ENCODE data around the gene PPP1R1B.

DNA sequence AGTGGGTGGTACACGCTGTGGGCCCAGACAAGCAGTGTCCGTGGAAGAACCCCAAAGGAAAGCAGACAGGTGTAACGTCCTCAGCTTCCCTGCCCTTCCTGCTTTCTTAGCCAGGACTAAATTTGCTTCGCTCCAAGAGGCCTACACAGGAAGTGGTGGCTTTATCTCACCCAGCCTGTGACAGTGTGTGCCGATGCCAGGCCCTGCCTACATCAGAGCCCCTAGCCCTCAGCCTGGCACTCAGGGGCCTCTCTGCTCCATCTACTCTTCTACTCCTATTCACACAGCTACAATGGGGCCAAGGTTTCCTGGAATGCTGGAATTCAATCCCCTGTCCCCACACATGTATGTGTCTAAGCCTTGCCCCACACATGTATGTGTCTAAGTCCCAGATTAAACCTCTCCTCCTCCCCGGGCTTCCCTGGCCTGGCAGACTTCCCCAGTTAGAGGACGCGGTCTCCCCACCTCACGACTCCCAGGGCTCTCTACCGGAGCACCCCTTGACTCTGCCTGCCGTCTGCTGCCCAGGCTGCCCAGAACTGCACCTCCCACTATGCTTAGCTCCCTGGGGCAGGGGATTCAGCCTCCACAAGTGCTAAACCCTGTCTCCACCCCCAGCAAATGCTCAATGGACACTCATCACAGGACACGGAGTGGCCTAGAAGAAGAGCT, 52.9 kb downstream of the PPP1R1B start:
- TF ChIP-seq RAD21 (CRISPR knock-in tag; conservative IDR thresholded peaks at IDR 0.05 in 1 of 2, IDR thresholded peaks at IDR 0.05 in 1 of 2) (no peak), MYNN (IDR thresholded peaks at IDR 0.05) (no peak), MYNN (CRISPR knock-in tag; IDR thresholded peaks at IDR 0.05) (no peak), ZNF830 (CRISPR knock-in tag; IDR thresholded peaks at IDR 0.05) (no peak), ZNF311 (CRISPR knock-in tag; IDR thresholded peaks at IDR 0.05) (no peak), ATF7 (IDR thresholded peaks at IDR 0.05) (no peak), SAFB (IDR thresholded peaks at IDR 0.05; ENCODE audit: borderline replicate concordance, low read depth, low read length) (no peak), POLR2A (conservative IDR thresholded peaks at IDR 0.05) (no peak), GTF2A2 (tag; IDR thresholded peaks at IDR 0.05) (no peak), TBL1XR1 (IDR thresholded peaks at IDR 0.05; ENCODE audit: low read length in 2 of 2) (no peak)
- TF ChIP-seq, protein P1, sequence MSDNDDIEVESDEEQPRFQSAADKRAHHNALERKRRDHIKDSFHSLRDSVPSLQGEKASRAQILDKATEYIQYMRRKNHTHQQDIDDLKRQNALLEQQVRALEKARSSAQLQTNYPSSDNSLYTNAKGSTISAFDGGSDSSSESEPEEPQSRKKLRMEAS (CRISPR knock-in tag; IDR thresholded peaks at IDR 0.05), result no peak
- TF ChIP-seq, protein P2, sequence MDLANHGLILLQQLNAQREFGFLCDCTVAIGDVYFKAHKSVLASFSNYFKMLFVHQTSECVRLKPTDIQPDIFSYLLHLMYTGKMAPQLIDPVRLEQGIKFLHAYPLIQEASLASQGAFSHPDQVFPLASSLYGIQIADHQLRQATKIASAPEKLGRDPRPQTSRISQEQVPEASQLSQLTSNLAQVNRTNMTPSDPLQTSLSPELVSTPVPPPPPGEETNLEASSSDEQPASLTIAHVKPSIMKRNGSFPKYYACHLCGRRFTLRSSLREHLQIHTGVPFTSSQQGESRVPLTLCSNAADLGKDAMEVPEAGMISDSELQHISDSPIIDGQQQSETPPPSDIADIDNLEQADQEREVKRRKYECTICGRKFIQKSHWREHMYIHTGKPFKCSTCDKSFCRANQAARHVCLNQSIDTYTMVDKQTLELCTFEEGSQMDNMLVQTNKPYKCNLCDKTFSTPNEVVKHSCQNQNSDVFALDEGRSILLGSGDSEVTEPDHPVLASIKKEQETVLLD (IDR thresholded peaks at IDR 0.05), result no peak
- TF ChIP-seq, protein P3, sequence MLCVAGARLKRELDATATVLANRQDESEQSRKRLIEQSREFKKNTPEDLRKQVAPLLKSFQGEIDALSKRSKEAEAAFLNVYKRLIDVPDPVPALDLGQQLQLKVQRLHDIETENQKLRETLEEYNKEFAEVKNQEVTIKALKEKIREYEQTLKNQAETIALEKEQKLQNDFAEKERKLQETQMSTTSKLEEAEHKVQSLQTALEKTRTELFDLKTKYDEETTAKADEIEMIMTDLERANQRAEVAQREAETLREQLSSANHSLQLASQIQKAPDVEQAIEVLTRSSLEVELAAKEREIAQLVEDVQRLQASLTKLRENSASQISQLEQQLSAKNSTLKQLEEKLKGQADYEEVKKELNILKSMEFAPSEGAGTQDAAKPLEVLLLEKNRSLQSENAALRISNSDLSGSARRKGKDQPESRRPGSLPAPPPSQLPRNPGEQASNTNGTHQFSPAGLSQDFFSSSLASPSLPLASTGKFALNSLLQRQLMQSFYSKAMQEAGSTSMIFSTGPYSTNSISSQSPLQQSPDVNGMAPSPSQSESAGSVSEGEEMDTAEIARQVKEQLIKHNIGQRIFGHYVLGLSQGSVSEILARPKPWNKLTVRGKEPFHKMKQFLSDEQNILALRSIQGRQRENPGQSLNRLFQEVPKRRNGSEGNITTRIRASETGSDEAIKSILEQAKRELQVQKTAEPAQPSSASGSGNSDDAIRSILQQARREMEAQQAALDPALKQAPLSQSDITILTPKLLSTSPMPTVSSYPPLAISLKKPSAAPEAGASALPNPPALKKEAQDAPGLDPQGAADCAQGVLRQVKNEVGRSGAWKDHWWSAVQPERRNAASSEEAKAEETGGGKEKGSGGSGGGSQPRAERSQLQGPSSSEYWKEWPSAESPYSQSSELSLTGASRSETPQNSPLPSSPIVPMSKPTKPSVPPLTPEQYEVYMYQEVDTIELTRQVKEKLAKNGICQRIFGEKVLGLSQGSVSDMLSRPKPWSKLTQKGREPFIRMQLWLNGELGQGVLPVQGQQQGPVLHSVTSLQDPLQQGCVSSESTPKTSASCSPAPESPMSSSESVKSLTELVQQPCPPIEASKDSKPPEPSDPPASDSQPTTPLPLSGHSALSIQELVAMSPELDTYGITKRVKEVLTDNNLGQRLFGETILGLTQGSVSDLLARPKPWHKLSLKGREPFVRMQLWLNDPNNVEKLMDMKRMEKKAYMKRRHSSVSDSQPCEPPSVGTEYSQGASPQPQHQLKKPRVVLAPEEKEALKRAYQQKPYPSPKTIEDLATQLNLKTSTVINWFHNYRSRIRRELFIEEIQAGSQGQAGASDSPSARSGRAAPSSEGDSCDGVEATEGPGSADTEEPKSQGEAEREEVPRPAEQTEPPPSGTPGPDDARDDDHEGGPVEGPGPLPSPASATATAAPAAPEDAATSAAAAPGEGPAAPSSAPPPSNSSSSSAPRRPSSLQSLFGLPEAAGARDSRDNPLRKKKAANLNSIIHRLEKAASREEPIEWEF (CRISPR knock-in tag; IDR thresholded peaks at IDR 0.05), result no peak
- TF ChIP-seq, protein P4, sequence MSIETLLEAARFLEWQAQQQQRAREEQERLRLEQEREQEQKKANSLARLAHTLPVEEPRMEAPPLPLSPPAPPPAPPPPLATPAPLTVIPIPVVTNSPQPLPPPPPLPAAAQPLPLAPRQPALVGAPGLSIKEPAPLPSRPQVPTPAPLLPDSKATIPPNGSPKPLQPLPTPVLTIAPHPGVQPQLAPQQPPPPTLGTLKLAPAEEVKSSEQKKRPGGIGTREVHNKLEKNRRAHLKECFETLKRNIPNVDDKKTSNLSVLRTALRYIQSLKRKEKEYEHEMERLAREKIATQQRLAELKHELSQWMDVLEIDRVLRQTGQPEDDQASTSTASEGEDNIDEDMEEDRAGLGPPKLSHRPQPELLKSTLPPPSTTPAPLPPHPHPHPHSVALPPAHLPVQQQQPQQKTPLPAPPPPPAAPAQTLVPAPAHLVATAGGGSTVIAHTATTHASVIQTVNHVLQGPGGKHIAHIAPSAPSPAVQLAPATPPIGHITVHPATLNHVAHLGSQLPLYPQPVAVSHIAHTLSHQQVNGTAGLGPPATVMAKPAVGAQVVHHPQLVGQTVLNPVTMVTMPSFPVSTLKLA (conservative IDR thresholded peaks at IDR 0.05), result no peak
- TF ChIP-seq, protein P5, sequence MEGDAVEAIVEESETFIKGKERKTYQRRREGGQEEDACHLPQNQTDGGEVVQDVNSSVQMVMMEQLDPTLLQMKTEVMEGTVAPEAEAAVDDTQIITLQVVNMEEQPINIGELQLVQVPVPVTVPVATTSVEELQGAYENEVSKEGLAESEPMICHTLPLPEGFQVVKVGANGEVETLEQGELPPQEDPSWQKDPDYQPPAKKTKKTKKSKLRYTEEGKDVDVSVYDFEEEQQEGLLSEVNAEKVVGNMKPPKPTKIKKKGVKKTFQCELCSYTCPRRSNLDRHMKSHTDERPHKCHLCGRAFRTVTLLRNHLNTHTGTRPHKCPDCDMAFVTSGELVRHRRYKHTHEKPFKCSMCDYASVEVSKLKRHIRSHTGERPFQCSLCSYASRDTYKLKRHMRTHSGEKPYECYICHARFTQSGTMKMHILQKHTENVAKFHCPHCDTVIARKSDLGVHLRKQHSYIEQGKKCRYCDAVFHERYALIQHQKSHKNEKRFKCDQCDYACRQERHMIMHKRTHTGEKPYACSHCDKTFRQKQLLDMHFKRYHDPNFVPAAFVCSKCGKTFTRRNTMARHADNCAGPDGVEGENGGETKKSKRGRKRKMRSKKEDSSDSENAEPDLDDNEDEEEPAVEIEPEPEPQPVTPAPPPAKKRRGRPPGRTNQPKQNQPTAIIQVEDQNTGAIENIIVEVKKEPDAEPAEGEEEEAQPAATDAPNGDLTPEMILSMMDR (IDR thresholded peaks at IDR 0.05 in 2 of 3, conservative IDR thresholded peaks at IDR 0.05 in 1 of 3; ENCODE audit: insufficient read depth in 2 of 3, low read depth in 1 of 3, low read length in 3 of 3), result no peak
